IMR-90 (cell line): ENCODE measurements around the gene REXO1. TPM values are rescaled to one million over a fixed set of nuclear protein-coding genes. Genes with fewer than 3 reads are reported as not detected.

ENCODE experiments used
- ATAC-seq: fragments of 200-7000 bp; cut with Tn5 transposase; 2 replicates; pipeline ENCODE4 v1.9.1; 2020; ENCODE audit warnings: low read depth, mild to moderate bottlenecking, moderate library complexity
- BruUV-seq: library from RNA; stranded (reverse); fragments of 400-500 nt; replicated peaks from 2 replicates; lab custom pipeline; 2021; lab: Mats Ljungman, UMichigan
- CTCF ChIA-PET: fragments of 300-600 bp; formaldehyde crosslinking; extraction: SDS; loops from one replicate; lab custom pipeline; 2021; ENCODE audit warnings: antibody characterized with exemption; lab: Yijun Ruan, JAX
- POLR2A ChIA-PET: fragments of 300-600 bp; sonication (Branson Sonifier 250); formaldehyde crosslinking; loops from one replicate; lab custom pipeline; 2022; ENCODE audit warnings: antibody characterized with exemption; ENCODE audit not compliant: unreplicated experiment; lab: Charles Lee
- DNase-seq: peaks from one replicate; pipeline ENCODE4 v3.0.0; 2013
- H2AFZ ChIP-seq: replicated peaks from 2 replicates; pipeline ENCODE3; 2013; ENCODE audit warnings: low read length, mild to moderate bottlenecking; ENCODE audit not compliant: poor library complexity
- H2AK5ac ChIP-seq: 2 replicates; pipeline ENCODE4 v1.6.1; 2013; ENCODE audit warnings: low read depth, low read length, inconsistent platforms
- H2AK9ac ChIP-seq: replicated peaks from 2 replicates; pipeline ENCODE3; 2013; ENCODE audit warnings: mild to moderate bottlenecking, low read depth, low read length, moderate library complexity; ENCODE audit not compliant: poor library complexity
- H2BK120ac ChIP-seq: 2 replicates; pipeline ENCODE4 v1.6.1; 2013; ENCODE audit warnings: low read depth, low read length, inconsistent platforms
- H2BK15ac ChIP-seq: 3 replicates; pipeline ENCODE4 v1.6.1; 2013; ENCODE audit warnings: low read depth, low read length, inconsistent platforms
- H2BK20ac ChIP-seq: 2 replicates; pipeline ENCODE4 v1.6.1; 2013; ENCODE audit warnings: low read depth, mild to moderate bottlenecking, inconsistent platforms, low read length, moderate library complexity
- H2BK5ac ChIP-seq: 2 replicates; pipeline ENCODE4 v1.6.1; 2013; ENCODE audit warnings: mild to moderate bottlenecking, low read depth, low read length, inconsistent platforms; ENCODE audit not compliant: poor library complexity, severe bottlenecking
- H3K14ac ChIP-seq: replicated peaks from 2 replicates; pipeline ENCODE4 v1.6.1; 2013; ENCODE audit warnings: low read depth, low read length, inconsistent platforms
- H3K18ac ChIP-seq: 2 replicates; pipeline ENCODE4 v1.6.1; 2013; ENCODE audit warnings: low read depth, low read length, control low read depth
- H3K23ac ChIP-seq: 2 replicates; pipeline ENCODE4 v1.6.1; 2013; ENCODE audit warnings: low read depth, low read length, inconsistent platforms
- H3K27ac ChIP-seq: 2 replicates; pipeline ENCODE4 v1.5.1; 2013; ENCODE audit warnings: mild to moderate bottlenecking, control low read depth, low read length; ENCODE audit not compliant: insufficient read depth
- H3K27me3 ChIP-seq: 2 replicates; pipeline ENCODE4 v1.6.1; 2013; ENCODE audit warnings: low read length; ENCODE audit not compliant: control insufficient read depth, insufficient read depth
- H3K36me3 ChIP-seq: 2 replicates; pipeline ENCODE4 v1.6.1; 2013; ENCODE audit warnings: low read length, mixed read lengths; ENCODE audit not compliant: control insufficient read depth, insufficient read depth
- H3K4ac ChIP-seq: 2 replicates; pipeline ENCODE4 v1.6.1; 2013; ENCODE audit warnings: low read depth, low read length, inconsistent platforms
- H3K4me1 ChIP-seq: 2 replicates; pipeline ENCODE4 v1.6.1; 2013; ENCODE audit warnings: low read length, mixed read lengths; ENCODE audit not compliant: control insufficient read depth, insufficient read depth
- H3K4me2 ChIP-seq: 2 replicates; pipeline ENCODE4 v1.6.1; 2013; ENCODE audit warnings: low read depth, mild to moderate bottlenecking, control low read depth, low read length, moderate library complexity
- H3K4me3 ChIP-seq: 2 replicates; pipeline ENCODE4 v1.5.1; 2013; ENCODE audit warnings: low read depth, mild to moderate bottlenecking, control low read depth, low read length, moderate library complexity; ENCODE audit not compliant: insufficient read depth
- H3K56ac ChIP-seq: 2 replicates; pipeline ENCODE4 v1.6.1; 2013; ENCODE audit warnings: low read length, inconsistent platforms; ENCODE audit not compliant: insufficient read depth; ENCODE audit errors: extremely low read depth
- H3K79me1 ChIP-seq, 2 experiments: 2 replicates each; pipeline ENCODE4 v1.6.1; 2013; ENCODE audit warnings: low read length in 2 of 2, inconsistent platforms in 1 of 2, low read depth in 1 of 2
- H3K9ac ChIP-seq: 2 replicates; pipeline ENCODE4 v1.6.1; 2013; ENCODE audit warnings: low read depth, low read length, control low read depth
- H3K9me1 ChIP-seq: 2 replicates; pipeline ENCODE4 v1.6.1; 2013; ENCODE audit warnings: low read length, inconsistent platforms; ENCODE audit not compliant: insufficient read depth
- H3K9me3 ChIP-seq: 2 replicates; pipeline ENCODE4 v1.6.1; 2013; ENCODE audit warnings: low read length; ENCODE audit not compliant: control insufficient read depth, insufficient read depth
- H4K20me1 ChIP-seq: 2 replicates; pipeline ENCODE4 v1.6.1; 2013; ENCODE audit warnings: low read length, inconsistent platforms; ENCODE audit not compliant: insufficient read depth
- H4K5ac ChIP-seq: 2 replicates; pipeline ENCODE4 v1.6.1; 2013; ENCODE audit warnings: mild to moderate bottlenecking, low read depth, low read length, control low read depth
- H4K8ac ChIP-seq, 2 experiments: 2 replicates each; pipeline ENCODE4 v1.6.1; 2013; ENCODE audit warnings: low read depth in 2 of 2, low read length in 2 of 2, control low read depth in 1 of 2, inconsistent platforms in 1 of 2
- H4K91ac ChIP-seq: 2 replicates; pipeline ENCODE4 v1.6.1; 2013; ENCODE audit warnings: low read depth, low read length, inconsistent platforms; ENCODE audit not compliant: insufficient read depth
- CEBPB ChIP-seq: IDR thresholded peaks from 2 replicates; pipeline ENCODE4 v1.6.1; 2012; ENCODE audit warnings: low read depth, low read length, improper control_type of control experiment
- CHD1 ChIP-seq: IDR thresholded peaks from 2 replicates; pipeline ENCODE4 v1.6.1; 2012; ENCODE audit warnings: low read depth, low read length, improper control_type of control experiment
- CTCF ChIP-seq: conservative IDR thresholded peaks from 2 replicates; pipeline ENCODE4 v1.5.1; 2012; ENCODE audit warnings: mild to moderate bottlenecking, low read depth, low read length, improper control_type of control experiment
- ELK1 ChIP-seq: fragments of 150-350 bp; IDR thresholded peaks from 2 replicates; pipeline ENCODE4 v1.6.1; 2016; ENCODE audit warnings: low read depth, mild to moderate bottlenecking, low read length, moderate library complexity, borderline replicate concordance
- FOS ChIP-seq: fragments of 150-350 bp; IDR thresholded peaks from 2 replicates; pipeline ENCODE4 v1.6.1; 2016; ENCODE audit warnings: low read depth, low read length
- MAFK ChIP-seq: IDR thresholded peaks from 2 replicates; pipeline ENCODE4 v1.6.1; 2012; ENCODE audit warnings: low read depth, low read length, improper control_type of control experiment
- RAD21 ChIP-seq: IDR thresholded peaks from 2 replicates; pipeline ENCODE4 v1.6.1; 2012; ENCODE audit warnings: low read length, improper control_type of control experiment
- RCOR1 ChIP-seq: IDR thresholded peaks from 2 replicates; pipeline ENCODE4 v1.6.1; 2012; ENCODE audit warnings: mild to moderate bottlenecking, low read length, improper control_type of control experiment; ENCODE audit not compliant: insufficient replicate concordance
- RFX5 ChIP-seq: IDR thresholded peaks from 2 replicates; pipeline ENCODE4 v1.8.0; 2012; ENCODE audit warnings: low read depth, mild to moderate bottlenecking, low read length, moderate library complexity
- WGBS, 2 experiments: methylation state at CpG; one replicate each; pipeline versions ENCODE4 v1.1.5 to v1.1.7; 2013; ENCODE audit warnings: missing lambda C conversion rate in 2 of 2; ENCODE audit not compliant: insufficient read length in 1 of 2; ENCODE audit errors: extremely low coverage in 2 of 2; 5-methylcytosine and 5-hydroxymethylcytosine counted together
- dilution Hi-C: fragments of 300-500 bp; cut with HindIII; formaldehyde crosslinking; loops from one replicate; pipeline ENCODE4 v1.14.3; 2018; ENCODE audit warnings: low sequenced_read_pairs; ENCODE audit not compliant: unreplicated experiment
- in situ Hi-C: fragments of 300-500 bp; cut with MboI; formaldehyde crosslinking; loops from 3 replicates; pipeline ENCODE4 v1.14.3; 2019; ENCODE audit warnings: low sequenced_read_pairs, inconsistent platforms, mixed read lengths
- intact Hi-C: fragments of 100-400 bp; cut with micrococcal nuclease; formaldehyde crosslinking; loops from 2 replicates; pipeline ENCODE4 v1.10.0; 2022
- polyA plus RNA-seq, 3 experiments: library from polyadenylated mRNA; depleted of rRNA; stranded (reverse); fragments of >200 nt; gene quantifications; 2 replicates each; pipeline ENCODE4 v1.2.3, GENCODE V29; 2012; ENCODE audit warnings: low replicate concordance in 1 of 3
- total RNA-seq: library from RNA; depleted of rRNA; stranded (reverse); fragments of >200 nt; gene quantifications from 2 replicates; pipeline ENCODE4 v1.2.3, GENCODE V29; 2012

REXO1 gene
- total and polyA plus RNA-seq, 2 of the 4 experiments (the other 2 are of a cell fraction): 1.4 to 63.7 TPM

GRCh38 chr19:1860042-1860775 is 11.9 kb upstream of the REXO1 start (continued):
- TF ChIP-seq CHD1 (no peak), FOS (no peak)

- BruUV-seq: no TSS peak
- no peak for ATAC-seq
These were observed 11.1 kb upstream of the REXO1 start for GRCh38 chr19:1859331-1859781.

More at GRCh38 chr19:1859331-1859781, 11.1 kb upstream of the REXO1 start:
- H3K9ac ChIP-seq: no peak overlapping the region
- no peak overlapping the region for H2AK5ac ChIP-seq
- no peak overlapping the region for H4K91ac ChIP-seq
- no peak for DNase-seq
- H2BK5ac ChIP-seq: no peak overlapping the region
- intact Hi-C loops: no loop called here
- WGBS, 2 experiments: 46% methylated on average over 9 of the region's 18 CpGs; no CpG with 5 or more reads in 1 of the 2 experiments
- dilution Hi-C loops: no loop called here
- no peak overlapping the region for H4K5ac ChIP-seq
- H3K36me3 ChIP-seq: no peaks in the 10 kb centered on the region
- H3K79me1 ChIP-seq: peaks cover 8 to 73% of the 10 kb centered on the region in 2 experiments; a peak in 3 of 4 replicates
- ChIA-PET POLR2A (no interaction called here), CTCF (no interaction called here)
- no peak overlapping the region for H3K4ac ChIP-seq
- no peak overlapping the region for H2AFZ ChIP-seq
- peak overlapping the region; percentile 71 for H2AK9ac ChIP-seq
- H3K27ac ChIP-seq: no peak overlapping the region
- in situ Hi-C loops: no loop called here
- H3K9me3 ChIP-seq: no peaks in the 10 kb centered on the region
- H3K18ac ChIP-seq: no peak overlapping the region
- no peak overlapping the region for H2BK20ac ChIP-seq
- H3K56ac ChIP-seq: no peak overlapping the region
- no peak overlapping the region for H3K14ac ChIP-seq
- no peak overlapping the region for H2BK15ac ChIP-seq
- TF ChIP-seq CEBPB: no peak
- no peak for TF ChIP-seq CHD1
- no peak for TF ChIP-seq RAD21
- TF ChIP-seq ELK1: no peak
- TF ChIP-seq CTCF: no peak
- TF ChIP-seq RFX5: no peak
- no peak for TF ChIP-seq RCOR1
- no peak for TF ChIP-seq MAFK
- no peak for TF ChIP-seq FOS
- no peak overlapping the region for H3K4me2 ChIP-seq
- no peaks in the 10 kb centered on the region for H3K27me3 ChIP-seq
- peaks cover 7% of the 10 kb centered on the region; the same call in 1 of the 2 replicates for H3K9me1 ChIP-seq
- H3K4me1 ChIP-seq: peaks cover 54% of the 10 kb centered on the region
- H4K8ac ChIP-seq: no peak overlapping the region
- no peak overlapping the region for H3K4me3 ChIP-seq
- H4K20me1 ChIP-seq: peaks cover 76% of the 10 kb centered on the region
- H3K23ac ChIP-seq: peak overlapping the region; percentile 33; the same call in 1 of the 2 replicates
- H2BK120ac ChIP-seq: no peak overlapping the region
